Upper lobe of left lung (tissue), 4 donors: ENCODE measurements around the gene AACS.

Source experiments
- CTCF ChIP-seq, 6 experiments: fragments of 450-650 bp in 4 of 6; fragments of 200-600 bp in 2 of 6; sonication (generic) in 2 of 6; IDR thresholded peaks; one replicate each; pipeline ENCODE4 v1.5.1; 2016 to 2019; ENCODE audit warnings: antibody characterized with exemption in 6 of 6
- POLR2A ChIP-seq, 4 donors: fragments of 450-650 bp; IDR thresholded peaks; one replicate each; pipeline ENCODE4 v1.5.1; 2016 to 2017; ENCODE audit warnings: antibody characterized with exemption in 4 of 4, mild to moderate bottlenecking in 2 of 4

- TF ChIP-seq CTCF (IDR thresholded peaks at IDR 0.05) (no peak), POLR2A (IDR thresholded peaks at IDR 0.05) (no peak)
Observed at GRCh38 chr12:125057708-125058107, 7.5 kb upstream of the AACS start.
